ENCODE measurements around the gene RAB6B. TPM values are rescaled to one million over a fixed set of nuclear protein-coding genes. Genes with fewer than 3 reads are reported as not detected.

The RAB6B gene
- total and polyA plus RNA-seq, 2 of the 4 experiments (the other 2 are of a cell fraction): 0.18 to 1.2 TPM

GRCh38 chr3:133863911-133864310, 31.8 kb downstream of the RAB6B start:
- H4K5ac ChIP-seq (ENCODE audit: low read depth, low read length): no peak overlapping the region
- H2BK15ac ChIP-seq (ENCODE audit: low read depth, low read length): no peak overlapping the region
- WGBS, 2 experiments (ENCODE audit: extremely low coverage in 2 of 2, insufficient read length in 1 of 2): no CpG with 5 or more reads among the region's 11 CpGs
- intact Hi-C loops (cut with micrococcal nuclease): no loop called here
- H3K14ac ChIP-seq (replicated peaks; ENCODE audit: low read depth, low read length): no peak overlapping the region
- no peaks in the 10 kb centered on the region for H3K9me1 ChIP-seq (ENCODE audit: insufficient read depth, low read length)
- H3K9ac ChIP-seq (ENCODE audit: low read depth, low read length): no peak overlapping the region
- H2BK120ac ChIP-seq (ENCODE audit: low read depth, low read length): no peak overlapping the region
- H2AFZ ChIP-seq (replicated peaks; ENCODE audit: low read length, poor library complexity): no peak overlapping the region
- no peak overlapping the region for H2AK5ac ChIP-seq (ENCODE audit: low read depth, low read length)
- H3K36me3 ChIP-seq (ENCODE audit: control insufficient read depth, insufficient read depth, low read length): no peaks in the 10 kb centered on the region
- DNase-seq (no peak), ATAC-seq (ENCODE audit: low read depth) (no peak)
- no peak overlapping the region for H2AK9ac ChIP-seq (replicated peaks; ENCODE audit: low read depth, low read length, poor library complexity)
- no peak overlapping the region for H3K4ac ChIP-seq (ENCODE audit: low read depth, low read length)
- no peak overlapping the region for H3K4me2 ChIP-seq (ENCODE audit: low read depth, low read length)
- no peak overlapping the region for H3K18ac ChIP-seq (ENCODE audit: low read depth, low read length)
- H2BK5ac ChIP-seq (ENCODE audit: low read depth, low read length, poor library complexity, severe bottlenecking): no peak overlapping the region
- H3K4me3 ChIP-seq (ENCODE audit: insufficient read depth, low read depth, low read length): no peak overlapping the region
- CTCF ChIA-PET: no interaction called here
- peaks cover 42% of the 10 kb centered on the region for H3K27me3 ChIP-seq (ENCODE audit: control insufficient read depth, insufficient read depth, low read length)
- no peak overlapping the region for H4K91ac ChIP-seq (ENCODE audit: insufficient read depth, low read depth, low read length)
- dilution Hi-C loops (cut with HindIII; ENCODE audit: low sequenced_read_pairs, unreplicated experiment): no loop called here
- POLR2A ChIA-PET (ENCODE audit: unreplicated experiment): no interaction called here
- H3K4me1 ChIP-seq (ENCODE audit: control insufficient read depth, insufficient read depth, low read length): no peaks in the 10 kb centered on the region
- in situ Hi-C loops (cut with MboI; ENCODE audit: low sequenced_read_pairs): no loop called here
- no peak overlapping the region for H3K27ac ChIP-seq (ENCODE audit: insufficient read depth, low read length)
- no peak for TF ChIP-seq MXI1 (IDR thresholded peaks at IDR 0.05; ENCODE audit: borderline replicate concordance, low read depth, low read length)
- TF ChIP-seq RFX5 (IDR thresholded peaks at IDR 0.05; ENCODE audit: low read depth, low read length): no peak
- TF ChIP-seq, protein P1, sequence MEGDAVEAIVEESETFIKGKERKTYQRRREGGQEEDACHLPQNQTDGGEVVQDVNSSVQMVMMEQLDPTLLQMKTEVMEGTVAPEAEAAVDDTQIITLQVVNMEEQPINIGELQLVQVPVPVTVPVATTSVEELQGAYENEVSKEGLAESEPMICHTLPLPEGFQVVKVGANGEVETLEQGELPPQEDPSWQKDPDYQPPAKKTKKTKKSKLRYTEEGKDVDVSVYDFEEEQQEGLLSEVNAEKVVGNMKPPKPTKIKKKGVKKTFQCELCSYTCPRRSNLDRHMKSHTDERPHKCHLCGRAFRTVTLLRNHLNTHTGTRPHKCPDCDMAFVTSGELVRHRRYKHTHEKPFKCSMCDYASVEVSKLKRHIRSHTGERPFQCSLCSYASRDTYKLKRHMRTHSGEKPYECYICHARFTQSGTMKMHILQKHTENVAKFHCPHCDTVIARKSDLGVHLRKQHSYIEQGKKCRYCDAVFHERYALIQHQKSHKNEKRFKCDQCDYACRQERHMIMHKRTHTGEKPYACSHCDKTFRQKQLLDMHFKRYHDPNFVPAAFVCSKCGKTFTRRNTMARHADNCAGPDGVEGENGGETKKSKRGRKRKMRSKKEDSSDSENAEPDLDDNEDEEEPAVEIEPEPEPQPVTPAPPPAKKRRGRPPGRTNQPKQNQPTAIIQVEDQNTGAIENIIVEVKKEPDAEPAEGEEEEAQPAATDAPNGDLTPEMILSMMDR (conservative IDR thresholded peaks at IDR 0.05; ENCODE audit: low read depth, low read length): no peak
- no peak for TF ChIP-seq MAZ (IDR thresholded peaks at IDR 0.05; ENCODE audit: borderline replicate concordance, low read depth, low read length)
- no peak overlapping the region for H4K8ac ChIP-seq (ENCODE audit: low read depth in 2 of 2, low read length in 2 of 2)
- no peak overlapping the region for H2BK20ac ChIP-seq (ENCODE audit: low read depth, low read length)
- no TSS peak for BruUV-seq (replicated peaks)
- no peaks in the 10 kb centered on the region for H3K9me3 ChIP-seq (ENCODE audit: control insufficient read depth, insufficient read depth, low read length)
- H3K56ac ChIP-seq (ENCODE audit: extremely low read depth, insufficient read depth, low read length): no peak overlapping the region
- H4K20me1 ChIP-seq (ENCODE audit: insufficient read depth, low read length): no peaks in the 10 kb centered on the region
- no peak overlapping the region for H3K23ac ChIP-seq (ENCODE audit: low read depth, low read length)
- no peaks in the 10 kb centered on the region for H3K79me1 ChIP-seq (ENCODE audit: low read depth in 1 of 2, low read length in 2 of 2)
